ENCODE measurements around the gene EYA2.

EYA2 gene

GRCh38 chr20:47054945-47055344 is 160.3 kb downstream of the EYA2 start:
- H3K9ac ChIP-seq (ENCODE audit: low read depth, low read length) = no peak overlapping the region
- no peaks in the 10 kb centered on the region for H3K36me3 ChIP-seq (ENCODE audit: insufficient read depth, low read length)

GRCh38 chr20:47055699-47056369 is 161.2 kb downstream of the EYA2 start:
- Histone ChIP-seq H3K4me1 (ENCODE audit: insufficient read depth, low read length) (no peaks in the 10 kb centered on the region), H3K36me3 (ENCODE audit: insufficient read depth, low read length) (no peaks in the 10 kb centered on the region), H3K9me3 (ENCODE audit: control insufficient read depth, insufficient read depth, low read length) (no peaks in the 10 kb centered on the region), H3K9ac (ENCODE audit: low read depth, low read length) (no peak overlapping the region)

More at GRCh38 chr20:47054945-47055344, 160.3 kb downstream of the EYA2 start:
- Histone ChIP-seq H3K4me1 (ENCODE audit: insufficient read depth, low read length) (no peaks in the 10 kb centered on the region), H3K9me3 (ENCODE audit: control insufficient read depth, insufficient read depth, low read length) (no peaks in the 10 kb centered on the region)

- Histone ChIP-seq H3K4me1 (ENCODE audit: insufficient read depth, low read length) (no peaks in the 10 kb centered on the region), H3K9ac (ENCODE audit: low read depth, low read length) (no peak overlapping the region), H3K9me3 (ENCODE audit: control insufficient read depth, insufficient read depth, low read length) (no peaks in the 10 kb centered on the region), H3K36me3 (ENCODE audit: insufficient read depth, low read length) (no peaks in the 10 kb centered on the region)
These were observed 163.0 kb downstream of the EYA2 start for GRCh38 chr20:47057661-47058060.

GRCh38 chr20:47058236-47058635 is 163.6 kb downstream of the EYA2 start:
- Histone ChIP-seq H3K4me1 (ENCODE audit: insufficient read depth, low read length) (no peaks in the 10 kb centered on the region), H3K36me3 (ENCODE audit: insufficient read depth, low read length) (no peaks in the 10 kb centered on the region), H3K9me3 (ENCODE audit: control insufficient read depth, insufficient read depth, low read length) (no peaks in the 10 kb centered on the region), H3K9ac (ENCODE audit: low read depth, low read length) (no peak overlapping the region)

GRCh38 chr20:47059536-47059935 is 164.9 kb downstream of the EYA2 start:
- Histone ChIP-seq H3K36me3 (ENCODE audit: insufficient read depth, low read length) (no peaks in the 10 kb centered on the region), H3K9ac (ENCODE audit: low read depth, low read length) (no peak overlapping the region), H3K4me1 (ENCODE audit: insufficient read depth, low read length) (no peaks in the 10 kb centered on the region), H3K9me3 (ENCODE audit: control insufficient read depth, insufficient read depth, low read length) (no peaks in the 10 kb centered on the region)

- H3K9ac ChIP-seq (ENCODE audit: low read depth, low read length) = no peak overlapping the region
- H3K36me3 ChIP-seq (ENCODE audit: insufficient read depth, low read length) = no peaks in the 10 kb centered on the region
- 0 out of 2 replicates have a peak, but pooled peaks cover 2% of the 10 kb centered on the region for H3K9me3 ChIP-seq (ENCODE audit: control insufficient read depth, insufficient read depth, low read length)
- no peaks in the 10 kb centered on the region for H3K4me1 ChIP-seq (ENCODE audit: insufficient read depth, low read length)
These were observed 166.9 kb downstream of the EYA2 start for GRCh38 chr20:47061549-47061948.

- peaks cover 5% of the 10 kb centered on the region for H3K9me3 ChIP-seq (ENCODE audit: control insufficient read depth, insufficient read depth, low read length)
- H3K36me3 ChIP-seq (ENCODE audit: insufficient read depth, low read length) = no peaks in the 10 kb centered on the region
- no peaks in the 10 kb centered on the region for H3K4me1 ChIP-seq (ENCODE audit: insufficient read depth, low read length)
- no peak overlapping the region for H3K9ac ChIP-seq (ENCODE audit: low read depth, low read length)
These were observed 167.7 kb downstream of the EYA2 start for GRCh38 chr20:47062226-47062890.

- peaks cover 11% of the 10 kb centered on the region for H3K9me3 ChIP-seq (ENCODE audit: control insufficient read depth, insufficient read depth, low read length)
- H3K4me1 ChIP-seq (ENCODE audit: insufficient read depth, low read length) = no peaks in the 10 kb centered on the region
- H3K36me3 ChIP-seq (ENCODE audit: insufficient read depth, low read length) = no peaks in the 10 kb centered on the region
- H3K9ac ChIP-seq (ENCODE audit: low read depth, low read length) = no peak overlapping the region
These were observed 168.8 kb downstream of the EYA2 start for GRCh38 chr20:47063407-47063806.

GRCh38 chr20:47063808-47064207 is 169.2 kb downstream of the EYA2 start:
- Histone ChIP-seq H3K9ac (ENCODE audit: low read depth, low read length) (no peak overlapping the region), H3K36me3 (ENCODE audit: insufficient read depth, low read length) (no peaks in the 10 kb centered on the region), H3K4me1 (ENCODE audit: insufficient read depth, low read length) (no peaks in the 10 kb centered on the region), H3K9me3 (ENCODE audit: control insufficient read depth, insufficient read depth, low read length) (peaks cover 11% of the 10 kb centered on the region)

GRCh38 chr20:47066484-47067270 is 172.0 kb downstream of the EYA2 start:
- no peaks in the 10 kb centered on the region for H3K4me1 ChIP-seq (ENCODE audit: insufficient read depth, low read length)
- H3K9me3 ChIP-seq (ENCODE audit: control insufficient read depth, insufficient read depth, low read length) = peaks cover 11% of the 10 kb centered on the region
- H3K36me3 ChIP-seq (ENCODE audit: insufficient read depth, low read length) = no peaks in the 10 kb centered on the region
- H3K9ac ChIP-seq (ENCODE audit: low read depth, low read length) = no peak overlapping the region

GRCh38 chr20:47067776-47068175 is 173.1 kb downstream of the EYA2 start:
- Histone ChIP-seq H3K9me3 (ENCODE audit: control insufficient read depth, insufficient read depth, low read length) (peaks cover 11% of the 10 kb centered on the region), H3K36me3 (ENCODE audit: insufficient read depth, low read length) (no peaks in the 10 kb centered on the region), H3K4me1 (ENCODE audit: insufficient read depth, low read length) (no peaks in the 10 kb centered on the region), H3K9ac (ENCODE audit: low read depth, low read length) (no peak overlapping the region)

- Histone ChIP-seq H3K36me3 (ENCODE audit: insufficient read depth, low read length) (no peaks in the 10 kb centered on the region), H3K4me1 (ENCODE audit: insufficient read depth, low read length) (no peaks in the 10 kb centered on the region), H3K9ac (ENCODE audit: low read depth, low read length) (no peak overlapping the region), H3K9me3 (ENCODE audit: control insufficient read depth, insufficient read depth, low read length) (peaks cover 11% of the 10 kb centered on the region)
These were observed 175.5 kb downstream of the EYA2 start for GRCh38 chr20:47070176-47070575.

- Histone ChIP-seq H3K9me3 (ENCODE audit: control insufficient read depth, insufficient read depth, low read length) (peaks cover 12% of the 10 kb centered on the region), H3K9ac (ENCODE audit: low read depth, low read length) (no peak overlapping the region), H3K36me3 (ENCODE audit: insufficient read depth, low read length) (no peaks in the 10 kb centered on the region), H3K4me1 (ENCODE audit: insufficient read depth, low read length) (no peaks in the 10 kb centered on the region)
These were observed 177.1 kb downstream of the EYA2 start for GRCh38 chr20:47071646-47072185.

- Histone ChIP-seq H3K9me3 (ENCODE audit: control insufficient read depth, insufficient read depth, low read length) (peaks cover 4% of the 10 kb centered on the region; the same call in 1 of the 2 replicates), H3K36me3 (ENCODE audit: insufficient read depth, low read length) (no peaks in the 10 kb centered on the region), H3K4me1 (ENCODE audit: insufficient read depth, low read length) (no peaks in the 10 kb centered on the region), H3K9ac (ENCODE audit: low read depth, low read length) (no peak overlapping the region)
These were observed 179.3 kb downstream of the EYA2 start for GRCh38 chr20:47073766-47074475.
